Peyer's patch (tissue), 4 donors: ENCODE measurements around the gene PITX1.

Experiments
- CTCF ChIP-seq, 6 experiments: fragments of 450-650 bp in 4 of 6; fragments of 200-600 bp in 2 of 6; sonication (generic) in 1 of 6; IDR thresholded peaks; one replicate each; pipeline ENCODE4 v1.5.1; 2017 to 2019; ENCODE audit warnings: antibody characterized with exemption in 6 of 6, mild to moderate bottlenecking in 3 of 6, moderate library complexity in 1 of 6
- POLR2A ChIP-seq, 2 donors: fragments of 450-650 bp; IDR thresholded peaks; one replicate each; pipeline ENCODE4 v1.5.1; 2017; ENCODE audit warnings: antibody characterized with exemption in 2 of 2, mild to moderate bottlenecking in 2 of 2, moderate library complexity in 2 of 2

GRCh38 chr5:135012951-135013391, 21.1 kb downstream of the PITX1 start:
- TF ChIP-seq CTCF (IDR thresholded peaks at IDR 0.05): no peak
- TF ChIP-seq POLR2A (IDR thresholded peaks at IDR 0.05): no peak
